Duodenal mucosa (tissue), 2 donors: ENCODE results near the gene RAB11FIP4.
A peak's percentile ranks its signal among the peaks of the same experiment; 100 is the strongest.

Experiments
- H3K27ac ChIP-seq: one replicate; pipeline ENCODE4 v1.7.0; 2013; ENCODE audit warnings: low read depth, low read length
- H3K27me3 ChIP-seq, 2 donors: one replicate each; pipeline ENCODE4 v1.7.0; 2013; ENCODE audit warnings: low read length in 2 of 2, control low read depth in 1 of 2; ENCODE audit not compliant: insufficient read depth in 2 of 2, control insufficient read depth in 1 of 2
- H3K36me3 ChIP-seq, 2 donors: one replicate each; pipeline ENCODE4 v1.7.0; 2013; ENCODE audit warnings: low read length in 2 of 2, control low read depth in 1 of 2; ENCODE audit not compliant: insufficient read depth in 2 of 2, control insufficient read depth in 1 of 2
- H3K4me1 ChIP-seq, 2 donors: one replicate each; pipeline ENCODE4 v1.7.0; 2013; ENCODE audit warnings: low read length in 2 of 2, control low read depth in 1 of 2; ENCODE audit not compliant: insufficient read depth in 2 of 2, control insufficient read depth in 1 of 2
- H3K4me3 ChIP-seq, 2 donors: one replicate each; pipeline ENCODE4 v1.7.0; 2013; ENCODE audit warnings: low read length in 2 of 2, low read depth in 1 of 2
- H3K9ac ChIP-seq, 2 donors: one replicate each; pipeline ENCODE4 v1.7.0; 2013; ENCODE audit warnings: low read length in 2 of 2, low read depth in 1 of 2
- H3K9me3 ChIP-seq, 2 donors: one replicate each; pipeline ENCODE4 v1.7.0; 2013; ENCODE audit warnings: low read length in 2 of 2, control low read depth in 1 of 2; ENCODE audit not compliant: control insufficient read depth in 1 of 2

Gene RAB11FIP4

DNA sequence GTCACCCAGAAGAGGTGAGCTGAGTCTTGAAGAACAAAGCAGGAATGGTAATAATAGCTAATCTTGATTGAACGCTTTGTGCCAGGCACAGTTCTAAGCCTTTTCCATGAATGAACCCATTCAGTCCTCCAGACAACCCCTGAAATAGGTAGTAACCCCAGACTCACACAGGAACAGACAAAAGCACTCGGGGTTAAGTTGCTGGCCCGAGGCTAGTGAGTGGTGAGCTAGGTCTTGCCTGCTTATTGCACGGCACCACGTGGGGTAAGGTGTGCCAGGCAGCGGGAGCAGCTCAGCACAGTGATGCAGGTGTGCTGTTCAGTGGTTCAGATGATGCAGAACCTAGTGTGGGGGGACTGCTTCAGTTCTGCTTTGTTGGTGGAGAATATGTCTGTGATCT lies 181.6 kb downstream of the RAB11FIP4 start:
- no peaks in the 10 kb centered on the region for H3K9me3 ChIP-seq
- no peaks in the 10 kb centered on the region for H3K36me3 ChIP-seq
- no peak overlapping the region for H3K4me3 ChIP-seq
- no peaks in the 10 kb centered on the region for H3K27me3 ChIP-seq
- no peak overlapping the region for H3K27ac ChIP-seq
- H3K4me1 ChIP-seq, result peaks cover 0 to under 1% of the 10 kb centered on the region in 2 donors
- H3K9ac ChIP-seq, result no peak overlapping the region

DNA sequence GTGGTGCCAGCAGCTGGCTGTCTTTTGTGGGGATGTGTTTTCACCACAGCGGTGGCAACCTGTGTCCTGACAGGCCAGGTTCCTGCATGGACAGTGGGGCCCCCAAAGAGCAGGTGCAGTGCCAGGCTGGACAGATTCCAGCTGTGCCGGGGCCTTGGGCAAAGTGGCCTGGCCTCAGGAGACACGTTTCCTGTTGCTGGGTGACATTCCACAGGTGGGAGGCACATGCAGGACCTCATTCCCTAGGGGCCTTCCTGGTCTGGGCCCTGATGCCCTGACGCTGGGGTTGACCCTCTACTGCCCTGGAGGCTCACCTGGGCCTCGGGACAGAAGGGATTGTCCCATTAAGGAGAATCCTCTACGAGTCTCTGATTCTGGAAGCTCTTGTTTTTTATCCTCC lies 182.4 kb downstream of the RAB11FIP4 start:
- Histone ChIP-seq H3K27ac (no peak overlapping the region), H3K9ac (no peak overlapping the region), H3K36me3 (no peaks in the 10 kb centered on the region), H3K4me1 (no peaks in the 10 kb centered on the region), H3K9me3 (no peaks in the 10 kb centered on the region), H3K27me3 (no peaks in the 10 kb centered on the region), H3K4me3 (no peak overlapping the region)

DNA sequence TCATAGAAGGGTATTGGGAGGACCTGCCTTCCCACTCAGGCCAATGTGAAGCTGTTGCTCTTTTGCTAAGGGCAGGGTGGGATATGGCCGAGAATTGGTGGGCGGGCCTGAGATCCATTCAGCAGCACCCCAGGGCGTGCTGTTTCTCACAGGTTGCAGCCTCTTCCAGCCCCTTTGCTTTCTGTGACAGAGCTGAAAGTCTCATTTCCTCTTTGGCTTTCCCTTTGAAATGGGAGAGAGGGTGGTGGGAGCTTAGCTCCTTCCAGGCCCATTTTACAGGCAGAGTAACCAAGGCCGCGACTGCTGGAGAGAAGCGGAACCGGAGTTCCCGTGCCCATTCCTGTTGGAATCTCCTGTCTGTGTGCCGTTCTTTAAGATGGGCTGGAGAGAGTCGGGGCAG lies 183.0 kb downstream of the RAB11FIP4 start:
- no peaks in the 10 kb centered on the region for H3K36me3 ChIP-seq
- no peaks in the 10 kb centered on the region for H3K27me3 ChIP-seq
- H3K9ac ChIP-seq, result no peak overlapping the region
- H3K4me1 ChIP-seq, result no peaks in the 10 kb centered on the region
- no peak overlapping the region for H3K4me3 ChIP-seq
- H3K27ac ChIP-seq, result no peak overlapping the region
- H3K9me3 ChIP-seq, result no peaks in the 10 kb centered on the region

DNA sequence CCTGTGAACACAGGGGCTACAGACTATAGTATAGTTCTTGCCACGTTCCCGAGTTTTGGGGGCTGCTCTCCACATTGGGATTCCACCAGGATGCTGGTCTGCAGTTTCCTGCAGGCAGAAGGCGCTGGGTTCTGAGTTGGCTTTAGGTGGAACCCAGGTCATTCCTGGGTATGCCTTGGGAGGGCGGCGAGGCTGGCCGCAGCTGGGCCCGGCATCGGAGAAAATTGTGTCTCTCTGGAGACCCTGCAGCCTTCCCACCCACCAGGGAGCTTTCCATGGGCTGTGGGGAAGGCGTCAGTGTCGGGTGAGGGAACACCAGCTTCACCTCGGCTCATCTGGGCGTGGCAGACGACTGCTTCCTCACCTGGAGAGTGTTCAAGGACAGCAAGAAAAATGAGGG lies 183.6 kb downstream of the RAB11FIP4 start:
- Histone ChIP-seq H3K4me1 (no peaks in the 10 kb centered on the region), H3K4me3 (no peak overlapping the region), H3K27ac (no peak overlapping the region), H3K9me3 (no peaks in the 10 kb centered on the region), H3K36me3 (no peaks in the 10 kb centered on the region), H3K9ac (no peak overlapping the region), H3K27me3 (no peaks in the 10 kb centered on the region)

DNA sequence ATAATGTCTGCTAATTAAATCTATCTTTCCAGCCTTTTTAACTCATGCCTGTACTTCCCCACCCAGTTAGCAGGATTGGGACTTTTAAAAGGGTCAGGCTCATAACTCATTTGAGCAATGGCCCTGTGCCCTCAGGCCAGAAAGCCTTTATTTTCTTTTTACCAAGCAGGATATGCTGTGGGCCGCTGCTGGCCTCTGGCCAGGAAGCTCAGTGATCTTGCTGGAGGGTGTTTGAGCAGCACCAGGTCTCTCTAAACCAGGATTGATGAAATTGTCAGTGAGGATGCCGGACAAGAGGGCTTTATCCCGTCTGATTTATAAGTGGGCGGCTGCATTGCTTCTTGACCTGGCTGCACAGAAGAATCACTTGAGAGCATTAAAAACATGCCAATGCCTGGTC lies 187.8 kb downstream of the RAB11FIP4 start:
- Histone ChIP-seq H3K27ac (no peak overlapping the region), H3K9me3 (no peaks in the 10 kb centered on the region), H3K36me3 (no peaks in the 10 kb centered on the region), H3K4me3 (no peak overlapping the region), H3K27me3 (no peaks in the 10 kb centered on the region), H3K9ac (no peak overlapping the region), H3K4me1 (peaks cover 20 to 26% of the 10 kb centered on the region in 2 donors)

DNA sequence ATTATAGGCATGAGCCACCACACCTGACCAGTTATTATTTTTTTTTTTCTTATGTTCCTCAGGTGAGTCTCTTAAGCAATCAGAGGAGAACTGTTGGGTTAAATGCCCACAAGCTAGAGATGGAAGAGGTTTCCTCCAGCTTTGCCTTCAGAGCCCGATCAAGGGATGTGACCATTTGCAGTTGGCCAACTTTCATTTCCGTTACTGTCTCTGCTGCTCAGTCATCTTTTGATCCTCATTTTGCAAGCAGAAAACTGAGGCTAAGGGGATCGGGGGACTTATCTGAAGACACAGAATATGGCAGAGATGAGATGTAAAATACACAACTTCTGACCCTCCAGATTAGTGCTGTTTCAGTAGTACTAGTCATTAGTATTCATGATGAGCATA lies 188.8 kb downstream of the RAB11FIP4 start:
- no peaks in the 10 kb centered on the region for H3K9me3 ChIP-seq
- no peak overlapping the region for H3K4me3 ChIP-seq
- H3K36me3 ChIP-seq, result no peaks in the 10 kb centered on the region
- peaks cover 20 to 28% of the 10 kb centered on the region in 2 donors for H3K4me1 ChIP-seq
- no peaks in the 10 kb centered on the region for H3K27me3 ChIP-seq
- no peak overlapping the region for H3K27ac ChIP-seq
- H3K9ac ChIP-seq, result no peak overlapping the region

DNA sequence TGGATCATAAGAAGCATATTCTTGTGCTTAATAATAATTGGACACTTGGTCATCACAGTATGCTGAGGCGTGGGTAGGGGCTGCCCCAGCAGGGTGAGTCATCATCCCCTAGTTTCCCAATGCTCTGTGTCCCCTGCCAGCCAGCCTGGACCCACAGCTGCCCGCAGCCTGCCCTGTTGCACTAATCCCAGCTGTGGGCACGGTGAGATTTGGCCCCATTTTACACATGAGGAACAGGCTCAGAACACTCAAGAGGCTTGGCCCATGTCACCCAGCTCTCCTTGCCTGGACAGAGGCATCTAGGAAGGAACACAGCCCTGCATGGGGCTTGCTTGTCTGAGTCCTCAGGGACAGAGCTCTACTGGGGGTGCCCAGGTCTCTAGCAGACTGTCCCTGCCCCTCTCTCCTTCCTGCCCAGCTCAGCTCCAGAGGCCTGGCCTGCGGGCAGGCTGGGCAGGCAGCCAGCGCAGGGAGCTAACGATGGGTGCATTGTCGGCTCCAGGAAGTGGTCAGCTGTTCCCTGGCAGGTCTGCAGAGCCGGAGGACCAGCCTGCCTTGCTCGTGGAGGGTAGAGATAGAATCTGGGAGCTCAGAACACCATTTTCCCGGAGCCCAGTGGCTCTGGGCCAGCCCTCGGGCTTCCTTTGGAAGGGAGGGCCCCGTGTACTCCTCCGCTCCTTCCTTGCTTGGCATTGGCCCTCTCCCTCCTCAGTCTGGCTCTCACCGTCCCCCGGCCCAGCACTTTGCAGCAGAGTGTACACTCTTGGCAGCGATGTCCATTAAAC lies 189.4 kb downstream of the RAB11FIP4 start:
- Histone ChIP-seq H3K4me1 (peaks cover 20 to 28% of the 10 kb centered on the region in 2 donors), H3K9ac (no peak overlapping the region)

DNA sequence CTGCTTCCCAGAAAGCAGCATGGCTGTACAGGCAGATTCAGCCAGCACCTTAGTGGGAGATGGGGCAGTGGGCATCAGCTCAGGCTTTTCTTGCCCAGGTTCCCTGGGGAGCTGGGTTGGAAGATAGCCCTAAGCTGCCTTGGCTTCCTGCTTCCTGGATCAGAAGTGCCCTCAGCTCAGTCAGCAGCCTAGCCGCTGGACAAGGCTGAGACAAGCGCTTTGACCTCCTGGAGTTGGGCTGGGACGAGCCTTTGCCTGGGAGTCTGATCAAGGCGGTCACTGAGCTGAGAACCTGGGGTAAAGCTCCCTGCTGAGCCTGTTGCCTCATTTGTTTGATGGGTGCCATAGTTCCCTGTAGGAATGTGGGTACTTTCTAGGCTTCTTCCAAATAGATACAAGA lies 190.0 kb downstream of the RAB11FIP4 start:
- Histone ChIP-seq H3K4me3 (no peak overlapping the region), H3K36me3 (no peaks in the 10 kb centered on the region), H3K27ac (peak overlapping the region; percentile 26), H3K4me1 (peaks cover 20 to 28% of the 10 kb centered on the region in 2 donors), H3K27me3 (no peaks in the 10 kb centered on the region), H3K9ac (no peak overlapping the region), H3K9me3 (no peaks in the 10 kb centered on the region)

More for the DNA sequence above, 189.4 kb downstream of the RAB11FIP4 start:
- Histone ChIP-seq H3K27me3 (no peaks in the 10 kb centered on the region), H3K4me3 (no peak overlapping the region), H3K36me3 (no peaks in the 10 kb centered on the region), H3K9me3 (no peaks in the 10 kb centered on the region), H3K27ac (peak overlapping the region; percentile 26)

DNA sequence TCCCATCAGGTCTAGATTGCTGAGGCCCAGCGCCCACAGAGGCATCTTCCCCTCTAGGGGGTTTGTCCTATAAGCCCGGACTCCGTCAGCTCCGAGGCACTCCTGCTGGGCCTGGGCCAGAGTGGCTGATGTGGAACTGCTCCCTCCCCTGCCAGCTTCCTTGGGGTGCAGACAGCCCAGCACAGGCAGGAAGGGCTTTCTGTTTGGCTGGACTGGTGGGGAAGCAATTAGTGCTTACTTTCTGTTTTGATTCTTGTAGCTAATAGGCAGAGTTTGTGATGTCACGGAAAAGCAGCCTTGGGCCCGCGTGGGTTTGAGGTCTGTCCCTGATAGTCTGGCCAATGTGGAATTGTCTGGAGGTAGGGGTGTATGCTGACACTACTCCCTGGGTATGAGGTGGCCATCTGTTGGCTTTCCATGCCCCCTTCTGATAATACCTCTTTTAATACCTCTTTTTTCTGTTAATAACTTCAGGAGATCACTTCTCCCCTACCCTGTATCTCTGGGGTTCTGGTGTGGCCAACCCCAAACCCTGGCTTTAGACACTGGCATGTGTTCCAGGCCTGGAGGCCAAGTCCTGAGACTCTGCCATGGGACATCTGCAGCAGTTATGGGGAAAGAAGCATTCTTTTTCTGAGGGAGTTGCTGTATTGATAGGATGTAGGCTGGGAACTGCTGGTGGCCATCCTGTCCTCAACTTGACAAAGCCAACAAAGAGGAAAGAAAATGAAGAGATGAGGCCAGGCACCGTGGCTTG lies 190.9 kb downstream of the RAB11FIP4 start:
- Histone ChIP-seq H3K27ac (peak overlapping the region; percentile 26), H3K9ac (no peak overlapping the region), H3K36me3 (no peaks in the 10 kb centered on the region), H3K27me3 (no peaks in the 10 kb centered on the region), H3K4me1 (peaks cover 20 to 28% of the 10 kb centered on the region in 2 donors), H3K9me3 (no peaks in the 10 kb centered on the region), H3K4me3 (no peak overlapping the region)

DNA sequence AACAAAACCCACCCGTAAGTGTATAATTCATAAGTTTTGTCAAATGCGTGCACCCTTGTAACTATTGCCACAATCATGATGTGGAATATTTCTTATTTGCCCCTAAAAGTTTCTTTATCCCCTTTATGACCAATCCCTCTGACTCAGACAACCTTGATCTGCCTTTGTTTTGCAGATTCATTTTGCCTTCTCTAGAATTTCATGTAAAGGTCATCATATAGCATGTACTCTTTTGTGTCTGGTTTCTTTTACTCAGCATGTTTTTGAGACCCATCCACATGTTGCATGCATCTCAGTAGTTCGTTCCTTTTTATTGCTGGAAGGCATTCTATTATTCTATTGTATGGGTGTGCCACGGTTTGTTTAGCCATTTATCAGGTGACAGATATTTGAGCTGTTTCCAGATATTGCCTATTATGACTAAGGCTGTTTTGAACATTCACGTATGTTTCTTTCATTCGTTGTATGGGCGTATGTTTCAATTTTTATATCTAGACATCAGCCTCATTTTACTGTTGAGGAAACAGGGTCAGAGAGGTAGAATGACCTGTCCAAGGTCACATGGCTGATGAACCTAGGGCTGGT lies 192.4 kb downstream of the RAB11FIP4 start:
- Histone ChIP-seq H3K4me1 (peaks cover 20 to 28% of the 10 kb centered on the region in 2 donors), H3K27me3 (no peaks in the 10 kb centered on the region), H3K9ac (no peak overlapping the region), H3K9me3 (no peaks in the 10 kb centered on the region), H3K36me3 (no peaks in the 10 kb centered on the region), H3K4me3 (no peak overlapping the region), H3K27ac (no peak overlapping the region)
